GM21786 (cell line): ENCODE data around the gene NCOA1.
"Not testable (repeated sequence)": the region's sequence is repeated elsewhere in the genome, so short reads cannot be mapped to it uniquely, and the experiment has no call there.

Experiments
- ATAC-seq: cut with Tn5 transposase; IDR thresholded peaks from one replicate; pipeline ENCODE4 v1.9.1; 2021; ENCODE audit not compliant: unreplicated experiment

The NCOA1 gene

DNA sequence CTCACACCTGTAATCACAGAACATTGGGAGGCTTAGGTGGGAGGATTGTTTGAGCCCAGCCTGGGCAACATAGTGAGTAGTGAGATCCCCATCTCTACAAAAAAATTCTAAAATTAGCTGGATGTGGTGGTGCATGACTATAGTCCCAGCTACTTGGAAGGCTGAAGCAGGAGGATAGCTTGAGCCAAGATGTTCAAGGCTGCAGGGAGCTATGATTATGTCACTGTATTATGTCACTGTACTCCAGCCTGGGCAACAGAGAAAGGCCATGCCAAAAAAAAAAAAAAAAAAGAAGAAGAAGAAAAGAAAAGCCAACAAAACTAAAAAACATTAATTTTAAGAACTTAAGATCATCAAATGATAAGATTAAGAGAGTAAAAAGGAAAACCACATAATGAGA, 17.4 kb upstream of the NCOA1 start:
- no peak for ATAC-seq

DNA sequence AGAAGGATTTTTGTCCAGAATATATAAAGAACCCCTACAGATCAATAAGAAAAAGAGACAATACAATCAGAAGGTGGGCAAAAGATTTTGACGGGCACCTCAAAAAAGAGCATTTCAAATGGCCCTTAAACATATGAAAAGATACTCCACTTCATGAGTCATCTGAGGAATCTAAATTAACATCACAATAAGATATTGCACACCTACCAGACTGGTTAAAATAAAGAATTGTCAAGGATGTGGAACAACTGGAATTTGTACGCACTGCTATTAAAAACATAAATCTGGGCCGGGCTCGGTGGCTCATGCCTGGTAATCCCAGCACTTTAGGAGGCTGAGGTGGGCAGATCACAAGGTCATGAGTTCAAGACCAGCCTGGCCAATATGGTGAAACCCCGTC, 17.0 kb upstream of the NCOA1 start:
- no peak for ATAC-seq

DNA sequence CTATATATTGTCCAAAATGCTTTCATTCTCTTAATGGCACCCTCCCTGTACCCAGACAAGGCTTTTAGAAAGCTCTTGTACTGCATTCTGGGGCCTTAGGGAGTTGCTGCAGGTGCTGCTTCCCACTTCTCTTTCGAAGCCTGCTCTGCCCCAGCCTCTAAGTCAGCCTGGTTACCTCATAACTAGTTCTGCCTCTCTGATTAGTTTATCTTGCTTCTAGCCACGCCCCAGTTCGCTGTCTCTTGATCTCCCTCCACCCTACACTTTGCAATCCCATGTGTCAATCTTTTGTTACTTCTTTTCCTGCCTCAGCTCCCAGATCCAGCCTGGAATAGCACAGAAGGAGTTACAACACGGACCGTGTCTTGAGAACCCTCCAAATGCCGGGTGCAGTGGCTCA, 13.8 kb upstream of the NCOA1 start:
- no peak for ATAC-seq

DNA sequence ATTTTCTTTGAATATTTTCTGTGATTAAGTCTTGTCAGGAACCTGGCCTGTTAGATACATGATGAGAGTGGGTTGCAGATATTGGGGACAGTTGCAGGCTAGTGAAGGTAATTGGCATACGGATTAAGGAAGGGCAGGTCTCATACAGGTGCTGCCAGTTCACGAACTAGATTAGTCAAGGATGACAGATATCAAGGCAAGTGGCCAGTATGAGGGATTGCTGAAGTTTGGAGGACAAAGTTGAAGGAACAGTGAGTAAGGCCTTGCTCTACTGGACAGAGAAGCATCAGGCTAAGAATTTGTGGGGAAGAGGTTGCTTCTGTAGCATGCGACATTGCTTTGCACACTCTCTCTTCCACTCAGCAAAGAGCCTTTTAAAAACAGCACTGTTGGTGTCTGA, 12.8 kb upstream of the NCOA1 start:
- no peak for ATAC-seq

DNA sequence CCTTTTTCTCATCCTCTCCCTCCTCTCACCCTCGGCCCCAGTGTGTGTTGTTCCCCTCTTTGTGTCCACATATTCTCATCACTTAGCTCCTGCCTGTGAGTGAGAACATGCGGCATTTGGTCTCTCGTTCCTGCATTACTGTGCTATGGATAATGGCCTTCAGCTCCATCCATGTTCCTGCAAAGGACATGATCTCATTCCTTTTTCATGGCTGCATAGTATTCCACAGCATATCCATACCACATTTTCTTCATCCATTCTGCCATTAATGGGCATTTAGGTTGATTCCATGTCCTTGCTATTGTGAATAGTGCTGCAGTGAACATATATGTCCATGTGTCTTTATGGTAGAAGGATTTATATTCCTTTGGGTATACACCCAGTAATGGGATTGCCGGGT, 10.8 kb upstream of the NCOA1 start:
- no peak for ATAC-seq

DNA sequence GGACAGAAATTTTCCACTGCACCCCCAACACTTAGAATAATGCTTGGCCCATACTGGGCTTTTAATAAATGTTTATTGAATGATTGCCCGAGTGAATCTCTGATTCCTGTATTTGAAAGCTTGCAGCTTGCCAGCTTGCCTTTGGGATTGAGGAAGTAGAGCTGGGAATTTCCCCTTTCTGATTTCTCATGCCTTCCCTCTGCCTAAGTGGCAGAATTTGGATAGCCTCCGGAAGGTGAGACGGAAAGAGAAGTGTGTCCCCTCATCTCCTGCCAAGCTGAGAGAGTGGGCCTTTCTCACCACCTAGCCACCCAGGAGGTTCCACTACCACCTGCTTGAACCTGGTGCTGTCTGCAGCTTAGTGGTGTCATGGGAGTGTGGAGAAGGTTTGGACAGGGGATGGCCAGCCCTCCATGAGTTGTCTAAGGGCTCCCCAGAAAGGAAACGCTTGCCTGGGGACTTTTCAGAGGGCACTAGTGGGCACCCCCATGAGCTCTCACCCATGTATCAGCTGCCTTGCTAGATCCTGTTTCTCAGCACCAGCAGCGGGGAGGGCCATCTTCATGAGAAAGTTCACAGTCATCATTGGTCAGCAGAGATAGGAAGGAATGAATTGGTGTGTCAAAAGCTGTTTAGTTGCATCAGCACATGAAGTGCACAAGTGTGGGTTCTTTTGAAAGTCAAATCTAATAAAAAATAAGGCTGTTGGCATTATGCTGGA, 8.6 kb upstream of the NCOA1 start:
- no peak for ATAC-seq

DNA sequence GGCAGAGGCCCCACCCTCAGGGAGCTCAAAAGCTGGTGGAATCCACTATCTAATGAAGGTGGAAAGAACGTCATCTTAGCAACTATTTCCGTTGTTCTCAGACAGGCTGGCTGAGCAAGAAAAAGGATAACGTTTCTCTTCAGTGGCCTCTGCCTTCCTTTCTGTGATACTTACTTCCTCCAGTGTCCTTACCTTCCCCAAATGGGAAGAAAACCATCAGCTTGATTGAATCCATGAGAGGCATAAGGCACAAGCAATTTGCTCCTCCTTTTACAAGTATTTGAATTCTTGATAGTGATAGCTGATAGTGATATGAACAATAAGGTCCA, 8.1 kb upstream of the NCOA1 start:
- ATAC-seq = no peak

DNA sequence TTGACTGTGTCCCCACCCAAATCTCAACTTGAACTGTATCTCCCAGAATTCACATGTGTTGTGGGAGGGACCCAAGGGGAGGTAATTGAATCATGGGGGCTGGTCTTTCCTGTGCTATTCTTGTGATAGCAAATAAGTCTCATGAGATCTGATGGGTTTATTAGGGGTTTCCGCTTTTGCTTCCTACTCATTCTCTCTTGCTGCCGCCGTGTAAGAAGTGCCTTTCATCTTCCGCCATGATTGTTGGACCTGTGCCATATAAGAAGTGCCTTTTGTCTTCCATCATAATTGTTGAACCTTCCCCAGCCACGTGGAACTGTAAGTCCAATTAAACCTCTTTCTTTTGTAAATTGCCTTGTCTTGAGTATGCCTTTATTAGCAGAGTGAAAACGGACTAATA, 6.4 kb upstream of the NCOA1 start:
- not testable (repeated sequence) for ATAC-seq

DNA sequence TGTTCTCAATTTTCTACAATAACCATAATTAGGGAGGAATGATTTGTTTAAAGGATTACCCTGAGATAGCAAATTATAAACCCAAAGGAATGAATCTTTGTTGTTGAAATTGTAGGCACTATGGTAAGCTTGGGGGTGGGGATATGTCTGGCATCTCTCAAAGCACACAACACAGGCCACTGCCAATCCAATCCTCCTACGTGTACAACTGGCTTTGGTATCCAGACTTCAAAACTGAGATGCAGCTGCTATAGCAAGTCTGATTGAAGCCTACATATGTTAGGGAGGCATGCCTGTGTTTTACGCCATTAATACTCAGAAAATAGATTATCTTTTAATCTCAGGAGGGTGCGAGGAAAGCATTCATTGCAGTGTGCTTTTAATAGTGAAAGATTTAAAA, 5.9 kb upstream of the NCOA1 start:
- no peak for ATAC-seq

DNA sequence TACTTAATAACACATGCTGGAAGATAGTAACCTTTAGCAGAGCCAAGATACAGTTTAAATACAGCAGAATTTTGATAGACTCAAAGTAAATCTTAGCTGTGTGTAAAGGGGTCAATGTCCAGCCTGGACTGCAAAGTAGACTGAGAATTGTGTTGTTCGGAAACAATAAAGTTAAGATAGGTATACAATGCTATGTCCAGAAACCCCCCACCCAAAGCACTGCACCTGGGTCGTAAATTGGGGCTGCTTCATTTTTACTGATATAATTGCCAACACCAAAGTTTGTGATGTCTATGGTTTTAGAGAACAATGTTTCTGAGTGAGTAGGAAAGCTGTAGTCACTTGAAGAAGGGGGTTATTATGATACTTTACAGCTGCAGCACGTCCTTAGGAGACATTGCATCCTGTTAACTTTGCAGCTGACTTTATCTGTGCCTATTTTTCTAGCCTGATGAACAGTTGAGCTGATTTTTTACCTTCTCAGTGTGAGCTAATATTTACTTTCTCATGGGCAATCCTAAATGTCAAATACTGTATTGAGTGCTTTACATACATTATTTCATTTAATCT, 4.3 kb upstream of the NCOA1 start:
- no peak for ATAC-seq

DNA sequence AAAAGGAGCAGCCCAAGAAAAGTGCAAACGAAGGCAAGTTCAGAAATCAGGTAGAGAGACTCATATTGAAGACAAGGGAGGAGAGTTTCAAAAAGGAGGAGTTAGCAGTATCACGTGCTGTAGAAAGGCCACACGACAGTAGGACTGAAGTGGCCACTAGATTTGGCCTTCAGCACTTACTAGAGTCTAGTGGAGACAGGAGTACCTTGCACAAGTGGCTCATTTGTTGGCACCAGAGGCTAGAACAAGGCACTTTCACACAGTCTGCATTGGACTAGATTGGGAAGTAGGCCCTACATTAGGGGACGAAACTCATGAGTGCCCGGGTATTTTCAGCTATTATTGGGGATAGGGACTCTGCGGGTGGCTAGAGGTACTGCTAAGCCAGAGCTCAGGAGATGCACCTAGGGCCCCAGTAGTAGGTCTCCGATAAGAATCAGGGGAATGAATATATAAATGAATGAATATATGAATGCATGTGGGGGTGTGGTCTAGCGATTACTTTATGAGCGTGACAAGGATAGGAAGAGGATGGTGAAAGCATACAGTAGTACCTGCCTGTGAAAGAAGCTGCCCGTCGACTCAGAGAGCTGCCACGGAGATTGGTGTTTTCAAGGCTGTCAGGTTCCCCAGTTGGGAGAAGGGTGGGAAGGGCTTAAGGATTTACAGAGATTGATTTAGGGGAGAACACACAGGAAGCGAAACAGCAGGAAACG, 1.4 kb upstream of the NCOA1 start:
- no peak for ATAC-seq

DNA sequence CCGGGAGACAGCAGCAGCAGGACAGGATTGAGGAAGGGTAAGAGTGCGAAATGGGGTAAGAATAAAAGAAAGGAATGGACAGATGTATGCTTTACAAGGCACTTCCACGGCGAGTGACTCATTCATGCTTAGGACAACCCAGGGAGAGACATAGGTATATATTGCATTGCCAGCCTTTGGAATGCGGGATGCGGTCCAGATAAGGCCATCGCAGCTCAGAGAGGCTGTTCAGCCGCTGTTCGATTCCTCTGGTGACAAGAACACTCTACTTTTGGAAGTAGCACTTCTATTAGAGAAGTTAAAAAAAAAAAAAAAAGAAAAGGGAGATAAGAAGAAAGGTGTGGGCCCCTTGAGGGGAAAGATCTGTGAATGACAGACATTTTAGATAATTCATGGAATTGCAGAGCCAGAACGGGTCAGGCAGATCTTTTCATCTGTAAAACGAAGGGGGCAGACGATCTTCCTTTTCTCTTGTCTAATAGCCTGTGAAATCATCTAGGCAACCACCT, 819 bp upstream of the NCOA1 start:
- no peak for ATAC-seq

DNA sequence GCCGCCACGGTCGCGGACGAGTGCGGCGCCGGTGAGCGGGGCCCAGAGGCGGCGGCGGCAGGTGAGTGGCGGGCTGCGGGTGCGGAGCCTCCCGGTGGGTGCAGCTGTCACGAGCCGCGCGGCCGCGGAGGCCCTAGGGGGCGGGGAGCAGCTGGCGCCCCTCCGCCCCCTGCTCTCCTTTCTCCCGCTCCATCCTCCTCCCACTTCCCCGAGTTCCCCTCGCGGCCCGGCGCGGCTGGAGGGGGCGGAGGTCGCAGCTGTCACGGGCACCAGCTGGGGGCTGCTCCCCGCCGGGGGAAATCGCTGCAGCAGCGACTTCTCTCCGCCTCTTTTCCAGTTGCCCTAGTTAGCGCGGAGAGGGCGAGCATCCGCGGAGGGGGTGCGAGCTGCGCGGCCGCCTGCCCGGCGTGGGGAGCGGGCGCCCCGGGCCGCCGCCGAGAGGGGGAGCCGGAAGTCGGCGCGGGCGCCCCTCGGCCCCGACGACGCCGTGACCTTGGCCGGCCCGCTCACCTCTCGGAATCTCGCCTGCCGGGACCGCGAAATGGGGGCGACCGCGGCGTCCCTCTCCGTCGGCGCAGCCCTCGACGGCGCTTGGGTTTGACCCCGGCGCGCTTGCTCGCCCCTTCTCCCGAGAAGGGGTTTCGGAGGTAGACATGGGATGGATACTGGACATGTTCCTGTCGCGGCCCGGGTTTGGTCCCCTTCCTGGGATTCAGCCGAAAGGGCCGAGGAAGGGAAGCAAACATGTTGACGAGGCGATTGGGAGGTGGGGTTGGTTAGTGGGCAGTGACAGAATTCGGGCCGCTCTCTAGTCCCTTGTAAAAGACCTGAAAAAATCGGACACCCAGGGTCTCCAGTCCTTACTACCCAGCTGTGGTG, 727 bp downstream of the NCOA1 start:
- ATAC-seq = peak; percentile 29

DNA sequence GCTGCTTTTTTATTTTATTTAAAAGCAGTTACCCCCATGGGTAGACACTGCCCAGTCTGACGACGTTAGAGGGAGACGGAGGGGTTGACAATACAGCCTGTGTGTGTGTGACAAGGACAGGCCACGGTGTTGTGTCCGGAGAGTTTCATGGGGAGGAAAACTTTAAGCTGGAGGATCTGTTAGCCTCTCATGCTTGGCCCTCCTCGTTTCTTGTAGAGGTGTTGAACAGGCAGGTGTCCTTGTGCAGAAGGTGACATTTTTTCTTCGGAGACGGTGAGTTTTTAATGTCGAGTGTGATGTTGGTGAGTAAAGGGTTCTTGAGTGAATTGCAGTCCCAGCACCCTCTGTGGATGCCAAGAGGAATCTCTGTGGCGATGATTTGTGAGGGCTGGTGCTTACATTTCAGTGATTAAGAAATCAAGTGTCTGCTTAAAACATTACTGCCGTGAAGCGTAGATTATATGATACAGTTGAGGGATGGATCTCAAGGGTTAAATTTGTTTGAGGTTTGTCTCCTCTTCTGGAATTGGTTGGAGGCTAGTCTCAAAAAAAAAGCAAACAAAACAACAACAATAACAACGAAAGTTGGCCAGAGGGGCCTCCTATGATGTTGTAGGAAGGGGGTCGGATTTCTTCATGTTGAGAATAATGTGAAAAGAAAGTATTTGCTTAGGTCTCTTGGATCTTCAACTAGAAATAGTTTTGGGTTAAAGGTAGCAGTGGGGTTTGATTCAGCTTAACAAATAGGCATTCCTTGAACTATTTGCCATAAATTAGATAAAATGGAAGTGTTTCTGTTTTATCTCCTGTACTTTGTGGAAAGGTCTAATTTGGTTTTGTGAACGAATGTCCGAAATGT, 1.6 kb downstream of the NCOA1 start:
- ATAC-seq = no peak

DNA sequence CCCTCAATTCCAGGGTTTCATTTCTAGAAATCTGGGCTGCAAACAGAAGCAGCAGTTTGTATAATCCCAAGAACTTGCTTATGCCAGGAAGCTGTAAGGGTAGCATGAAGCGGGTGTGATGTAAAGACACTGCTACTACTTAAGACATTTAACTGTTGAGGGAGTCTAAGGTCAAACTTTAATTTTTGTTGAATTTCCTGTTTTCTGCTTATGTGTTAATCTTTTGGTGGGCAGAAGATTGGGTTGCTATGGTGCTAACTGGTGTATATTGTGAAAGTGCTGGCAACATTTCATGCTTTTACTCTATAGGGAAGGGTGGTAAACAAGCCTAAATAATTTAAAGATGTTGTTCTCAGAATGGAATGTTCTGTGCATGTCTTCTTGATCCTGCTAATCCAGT, 2.7 kb downstream of the NCOA1 start:
- no peak for ATAC-seq

DNA sequence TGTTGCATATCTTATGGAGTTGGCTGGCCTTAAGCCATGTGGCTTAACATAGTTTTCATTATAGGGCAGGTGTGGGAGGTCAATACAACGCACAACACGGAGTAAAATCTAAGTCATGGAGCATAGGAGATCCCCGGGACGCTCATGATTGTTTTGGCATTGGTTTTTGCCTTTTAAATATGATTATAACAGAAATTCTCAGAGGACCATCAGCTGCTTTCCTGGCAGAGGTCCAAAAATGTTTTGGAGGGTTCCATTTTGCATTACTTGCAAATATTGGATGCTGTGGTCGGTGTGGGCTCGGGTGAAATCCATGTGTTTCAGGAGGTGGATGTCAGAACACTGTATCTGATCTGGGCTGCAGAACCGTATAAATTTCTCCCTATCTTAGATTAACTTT, 3.4 kb downstream of the NCOA1 start:
- no peak for ATAC-seq

DNA sequence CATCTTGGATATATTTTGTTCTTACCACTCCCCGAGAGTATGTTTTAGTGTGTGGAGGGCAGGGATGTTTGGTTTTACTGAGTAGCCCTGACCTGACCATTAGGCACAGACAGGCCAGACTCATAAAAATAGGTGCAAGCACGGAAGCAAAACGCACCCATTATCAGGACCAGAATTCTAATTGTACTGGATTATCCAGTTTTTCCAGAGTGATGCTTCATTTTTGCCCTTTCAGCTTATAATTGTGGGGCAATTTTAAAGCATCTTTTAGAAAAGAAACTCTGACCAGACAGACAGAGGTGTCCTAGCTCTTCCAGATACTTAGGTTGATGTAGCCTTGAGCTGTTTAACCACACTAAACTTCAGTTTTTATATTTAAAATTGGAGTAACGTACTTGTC, 4.4 kb downstream of the NCOA1 start:
- ATAC-seq = no peak

DNA sequence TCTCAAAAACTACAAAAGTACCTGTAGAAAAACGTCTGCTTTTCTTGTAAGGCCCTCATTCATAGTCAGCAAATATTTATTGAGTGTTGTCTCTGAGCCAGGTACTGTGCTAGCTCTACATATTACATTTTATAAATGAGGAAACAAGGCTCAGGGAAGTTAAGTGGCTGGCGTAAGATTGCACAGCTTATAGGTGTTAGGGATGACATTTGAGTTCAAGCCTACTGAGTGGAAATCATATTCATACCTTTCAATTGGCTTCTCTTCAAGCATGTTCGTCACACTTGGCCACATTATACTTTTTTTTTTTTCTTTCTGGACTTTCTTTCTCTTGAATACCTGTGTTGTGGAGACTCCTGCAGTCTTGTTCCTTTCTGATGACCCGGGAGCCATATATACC, 5.9 kb downstream of the NCOA1 start:
- ATAC-seq = no peak

DNA sequence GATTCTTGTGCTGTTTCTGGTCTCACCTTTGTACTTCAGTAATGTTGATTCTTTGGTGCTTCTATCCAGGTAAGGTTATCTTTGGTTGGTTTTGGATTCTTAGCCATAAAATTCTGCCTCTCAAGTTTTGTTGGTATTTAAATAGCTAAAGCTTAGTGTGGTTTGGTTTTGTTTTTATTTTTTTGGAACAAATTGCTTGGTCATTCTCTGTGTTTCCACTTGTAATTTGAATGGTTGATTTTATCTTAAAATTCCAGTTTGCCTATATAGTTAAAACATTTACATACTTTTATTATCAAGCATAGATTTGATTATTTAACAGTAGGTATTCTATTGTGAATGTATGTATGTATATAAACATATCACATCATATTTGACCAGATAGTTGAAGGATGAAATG, 6.6 kb downstream of the NCOA1 start:
- no peak for ATAC-seq

DNA sequence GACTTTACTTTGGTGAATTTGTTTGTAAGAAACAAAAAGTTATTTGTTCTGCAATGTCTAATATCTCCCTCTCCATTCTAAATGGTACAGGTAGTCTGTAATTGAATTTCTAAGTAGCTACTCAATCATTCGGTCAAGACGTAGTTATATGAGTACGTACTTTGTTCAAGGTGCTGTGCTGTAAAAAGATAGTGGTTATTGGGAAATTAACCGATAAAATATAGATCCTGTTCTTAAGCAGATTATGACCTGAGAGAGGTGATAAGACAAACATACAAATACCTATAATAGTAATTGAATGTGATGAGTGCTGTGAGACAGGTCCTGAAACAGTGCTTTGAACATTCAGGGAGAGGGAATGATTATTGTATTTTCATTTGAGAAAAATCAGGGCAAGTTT, 7.1 kb downstream of the NCOA1 start:
- ATAC-seq = no peak

DNA sequence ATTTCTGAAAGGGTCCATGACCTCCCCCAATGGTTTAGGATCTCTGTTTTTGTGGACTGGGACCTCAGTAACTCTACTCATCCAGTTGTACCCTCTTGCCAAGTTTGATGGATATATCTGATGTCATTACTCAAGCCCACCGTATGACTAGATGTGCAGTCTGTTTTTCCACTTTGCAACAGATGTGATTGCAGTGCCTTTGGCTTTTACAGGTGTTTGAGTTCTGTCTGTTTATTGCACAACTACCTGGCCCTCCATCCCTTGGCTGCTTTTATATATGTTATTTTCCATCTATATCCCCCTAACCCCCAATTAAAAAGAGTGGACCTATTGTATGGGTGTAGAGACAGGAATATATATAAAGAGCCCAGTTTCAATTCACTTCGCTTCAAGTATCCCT, 10.8 kb downstream of the NCOA1 start:
- no peak for ATAC-seq
